Dedifferentiated amniotic fluid mesenchymal stem cell (primary cell): ENCODE data around the gene WNT5B.

Source experiments
- DNase-seq: peaks from one replicate; pipeline ENCODE4 v3.0.0-alpha.2; 2016; ENCODE audit errors: extremely low spot score

Gene WNT5B

DNA sequence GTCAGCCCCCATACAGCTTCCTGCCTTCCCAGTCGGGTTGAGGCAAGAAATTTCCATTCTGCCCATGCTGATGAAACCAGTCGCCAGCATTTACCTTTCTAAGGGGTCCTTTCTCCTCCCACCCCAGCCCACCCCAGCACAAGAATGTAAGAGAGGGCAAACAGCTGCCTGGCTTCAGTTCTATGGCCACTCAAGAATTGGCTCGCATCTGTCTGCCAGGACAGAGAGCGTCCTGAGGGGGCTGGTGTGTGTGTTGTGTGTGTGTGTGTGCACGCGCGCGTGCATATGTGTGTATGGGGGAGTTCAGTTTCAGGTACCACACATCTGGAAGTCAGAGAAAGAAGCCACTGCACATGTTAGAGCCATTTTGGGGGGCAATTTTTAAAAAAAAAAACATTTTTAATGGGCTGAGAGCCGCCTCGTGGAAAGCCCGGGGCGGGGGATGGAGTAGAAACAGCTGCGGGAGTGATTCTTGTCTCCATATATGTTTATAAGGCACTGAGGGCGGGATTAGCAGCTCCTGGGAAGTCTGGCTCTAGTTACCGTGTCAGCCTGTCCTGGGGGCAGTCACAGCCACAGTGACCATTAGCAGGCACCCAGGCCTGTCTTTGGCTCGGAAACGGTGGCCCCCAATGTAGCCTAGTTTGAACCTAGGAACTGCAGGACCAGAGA is at the start of gene WNT5B:
Gene WNT5B, plus strand, starts transcription at position 566 of the 672 bp plus-strand sequence. CDS start 2,124 bp downstream, outside the sequence.
- no peak for DNase-seq

DNA sequence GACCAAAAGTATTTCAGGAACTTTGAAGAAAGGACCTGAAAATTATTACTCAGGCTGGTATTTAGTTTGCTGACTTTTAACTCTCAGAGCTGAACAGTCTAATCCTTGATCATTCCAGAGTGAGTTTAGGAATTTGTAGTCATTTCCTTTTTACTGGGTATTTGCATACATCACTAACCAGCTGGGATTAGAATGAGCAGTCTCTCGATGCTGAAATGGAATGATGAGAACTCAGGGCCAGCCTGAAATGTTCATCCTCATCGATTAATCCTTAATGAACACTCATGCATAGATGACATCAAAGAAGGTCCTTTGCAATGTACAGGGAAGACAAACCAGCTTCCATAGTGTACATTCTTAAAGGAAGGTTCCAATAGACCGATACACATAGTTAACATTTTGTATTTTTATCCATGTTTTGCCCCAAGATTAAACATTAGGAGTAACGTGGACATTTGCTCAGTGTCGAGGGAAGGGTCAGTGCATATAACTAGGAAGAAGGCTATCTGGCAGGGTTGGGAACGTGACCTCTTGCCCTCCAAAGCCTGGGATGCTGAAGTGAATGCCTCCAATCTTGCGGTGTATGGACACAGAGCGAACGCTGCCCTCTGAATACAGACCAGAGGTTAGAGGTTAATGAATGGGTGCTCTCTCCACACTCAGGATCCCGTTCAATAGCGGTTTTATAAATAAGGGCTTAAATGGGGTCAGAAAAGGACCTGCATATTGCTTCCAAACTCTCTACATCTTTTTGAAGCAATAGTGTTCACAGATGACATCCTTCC is 49.2 kb upstream of the WNT5B start:
- DNase-seq = no peak

DNA sequence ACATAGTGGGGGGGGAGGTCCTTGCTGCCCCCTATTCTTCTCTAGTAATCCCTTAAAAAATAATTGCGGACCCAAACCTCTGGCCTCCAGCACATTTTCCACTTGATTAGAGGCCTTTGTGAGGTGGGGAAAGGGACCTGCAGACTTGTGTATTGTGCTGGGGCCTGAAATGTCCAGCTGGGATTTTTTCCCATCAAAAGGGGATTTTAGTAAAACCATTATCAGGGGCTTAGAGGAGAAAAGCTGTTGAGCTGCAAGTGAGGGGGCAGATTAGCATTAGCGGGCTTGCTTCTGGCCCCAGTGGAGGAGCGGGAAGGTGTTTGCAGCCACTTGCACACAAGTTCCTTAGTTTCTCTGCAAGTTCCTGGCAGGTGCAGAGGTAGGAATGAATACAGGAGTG is 48.5 kb upstream of the WNT5B start:
- DNase-seq = no peak

DNA sequence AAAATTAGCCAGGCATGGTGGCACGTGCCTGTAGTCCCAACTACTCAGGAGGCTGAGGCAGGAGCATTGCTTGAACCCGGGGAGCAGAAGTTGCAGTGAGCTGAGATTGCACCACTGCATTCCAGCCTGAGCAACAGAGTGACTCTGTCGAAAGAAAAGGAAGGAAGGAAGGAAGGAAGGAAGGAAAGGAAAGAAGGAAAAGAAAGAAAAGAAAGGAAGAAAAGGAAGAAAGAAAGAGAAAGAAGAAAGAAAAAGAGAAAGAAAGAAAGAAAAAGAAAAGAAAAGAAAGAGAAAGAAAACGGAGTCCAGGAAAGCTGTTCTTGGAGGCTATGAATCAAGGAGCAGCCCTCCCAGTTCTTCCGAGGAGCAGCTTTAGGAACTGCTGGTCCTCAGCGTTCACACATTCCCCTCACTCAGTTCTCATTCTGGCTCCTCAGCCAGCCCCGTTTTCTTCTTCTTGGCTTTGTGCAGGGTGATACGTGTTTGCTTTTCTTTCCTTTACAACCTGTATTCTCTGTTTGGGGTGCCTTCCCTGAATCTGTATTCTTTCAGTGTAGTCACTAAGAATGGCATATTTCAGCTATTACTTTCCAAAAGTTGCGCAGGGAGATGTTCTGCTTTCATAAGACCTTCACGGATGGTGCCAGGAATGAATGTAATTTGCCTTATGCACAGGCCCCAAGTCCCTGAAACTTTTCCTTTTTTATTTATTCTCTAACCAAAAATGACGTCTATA is 46.9 kb upstream of the WNT5B start:
- no peak for DNase-seq

DNA sequence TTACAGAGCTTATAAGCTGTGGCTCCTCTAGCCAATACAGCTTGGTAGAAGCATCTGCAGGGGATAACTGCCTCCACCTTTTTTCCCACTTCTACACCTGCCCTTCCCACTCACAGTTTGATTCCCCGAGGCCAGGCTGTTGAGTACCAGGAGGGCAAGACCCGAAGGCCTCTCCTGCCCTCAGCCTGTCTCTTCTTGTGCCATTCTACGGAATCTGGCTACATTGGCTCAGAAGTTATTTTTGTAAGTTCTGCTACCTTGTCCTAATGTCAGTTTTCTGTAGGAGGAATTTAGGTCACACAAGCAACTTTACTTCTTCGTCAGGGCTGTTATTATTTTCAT is 46.4 kb upstream of the WNT5B start:
- no peak for DNase-seq

DNA sequence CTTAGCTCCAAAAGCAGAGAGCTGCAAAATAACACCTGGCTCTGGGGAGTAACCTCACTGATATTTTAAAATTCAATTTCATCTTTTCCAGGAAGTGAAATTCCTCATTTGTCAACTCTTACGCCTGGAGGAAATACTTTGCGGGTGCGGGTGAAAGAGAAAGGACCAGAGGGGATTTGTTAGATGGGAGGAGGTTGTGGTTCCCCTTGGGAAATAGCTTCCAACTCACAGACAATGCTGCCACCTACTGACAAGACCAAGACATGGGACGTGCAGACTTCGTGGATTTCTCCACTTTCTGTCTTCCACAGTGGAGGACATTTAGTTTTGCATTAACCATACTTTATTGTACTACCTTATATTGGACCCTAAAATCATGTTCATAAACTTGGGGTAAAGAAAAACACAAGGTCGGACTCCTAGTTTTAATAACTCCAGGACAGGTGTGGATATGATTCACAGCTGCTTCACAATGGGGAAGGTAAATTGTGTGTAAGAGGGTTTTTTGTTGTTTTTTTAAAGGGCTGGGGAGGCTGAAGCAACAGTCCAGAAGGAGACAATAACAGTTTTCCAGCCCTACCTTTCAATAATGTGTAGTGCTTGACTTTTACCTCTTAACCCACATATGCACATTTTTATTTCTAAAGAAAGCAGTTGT is 45.5 kb upstream of the WNT5B start:
- peak; percentile 85 for DNase-seq

DNA sequence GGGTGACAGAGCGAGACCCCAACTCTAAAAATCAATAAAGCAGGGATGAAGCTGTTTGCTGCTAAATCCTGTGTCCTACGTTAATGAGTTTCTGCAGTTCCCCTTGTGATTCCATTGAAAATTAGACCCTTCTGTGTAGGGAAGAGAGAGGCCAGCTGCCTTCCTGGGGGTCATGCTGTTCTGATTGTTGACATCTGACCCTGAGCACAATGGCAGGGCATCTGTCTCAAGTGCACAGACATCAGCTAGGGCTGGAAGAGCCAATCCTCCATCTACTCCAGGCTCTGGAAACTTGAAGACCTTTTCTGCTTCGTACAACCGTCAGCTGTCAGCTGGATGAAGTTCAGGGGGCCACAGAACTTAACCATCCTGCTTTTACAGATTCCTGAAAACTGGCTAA is 44.7 kb upstream of the WNT5B start:
- no peak for DNase-seq

DNA sequence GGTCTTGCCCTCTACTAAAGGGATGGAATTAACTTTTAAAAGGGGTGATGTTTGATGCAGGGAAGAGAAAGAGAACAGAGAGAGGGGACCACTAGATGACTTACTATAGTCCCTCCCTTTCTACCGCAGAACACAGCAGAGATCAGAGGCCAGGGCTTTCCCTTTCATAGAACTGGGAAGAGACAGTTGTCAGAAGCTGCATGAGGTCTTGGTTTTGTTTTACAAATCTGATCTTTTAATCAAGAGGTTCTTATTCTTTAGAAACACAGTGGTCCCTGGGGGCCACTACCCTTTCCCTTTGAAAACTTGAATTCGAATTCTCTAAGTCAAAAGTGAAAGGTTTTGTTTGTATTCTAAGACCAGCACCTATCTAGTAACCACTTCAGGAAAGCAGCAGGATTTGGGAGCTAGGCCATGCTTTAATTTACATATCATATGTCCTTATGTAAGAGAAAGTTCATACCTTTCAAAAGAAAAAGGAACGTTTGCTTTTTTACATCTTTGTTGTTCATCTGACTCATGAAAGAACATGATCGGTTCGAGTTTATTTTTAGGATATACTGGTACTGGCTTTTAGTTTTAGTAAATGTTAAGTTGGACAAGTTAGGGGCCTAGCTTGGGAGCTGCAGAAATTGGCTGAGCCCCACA is 41.0 kb upstream of the WNT5B start:
- DNase-seq = no peak

DNA sequence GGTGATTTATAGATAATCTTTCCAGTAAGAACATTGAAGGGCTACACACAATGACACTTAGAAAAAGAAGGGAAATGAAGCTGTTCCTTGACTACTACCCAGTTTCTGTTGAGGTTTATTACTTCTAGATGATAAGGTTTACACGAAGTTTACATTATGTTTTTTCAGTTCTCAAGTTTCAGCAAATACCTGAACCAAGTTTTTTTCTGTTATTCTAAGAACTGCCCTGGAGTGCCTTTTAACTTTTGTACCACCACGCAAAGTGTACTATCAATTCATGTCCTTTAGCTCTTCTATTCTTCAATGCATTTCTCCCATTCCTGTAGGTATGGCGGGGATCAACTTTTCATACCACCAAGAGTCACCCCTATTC is 40.5 kb upstream of the WNT5B start:
- no peak for DNase-seq

DNA sequence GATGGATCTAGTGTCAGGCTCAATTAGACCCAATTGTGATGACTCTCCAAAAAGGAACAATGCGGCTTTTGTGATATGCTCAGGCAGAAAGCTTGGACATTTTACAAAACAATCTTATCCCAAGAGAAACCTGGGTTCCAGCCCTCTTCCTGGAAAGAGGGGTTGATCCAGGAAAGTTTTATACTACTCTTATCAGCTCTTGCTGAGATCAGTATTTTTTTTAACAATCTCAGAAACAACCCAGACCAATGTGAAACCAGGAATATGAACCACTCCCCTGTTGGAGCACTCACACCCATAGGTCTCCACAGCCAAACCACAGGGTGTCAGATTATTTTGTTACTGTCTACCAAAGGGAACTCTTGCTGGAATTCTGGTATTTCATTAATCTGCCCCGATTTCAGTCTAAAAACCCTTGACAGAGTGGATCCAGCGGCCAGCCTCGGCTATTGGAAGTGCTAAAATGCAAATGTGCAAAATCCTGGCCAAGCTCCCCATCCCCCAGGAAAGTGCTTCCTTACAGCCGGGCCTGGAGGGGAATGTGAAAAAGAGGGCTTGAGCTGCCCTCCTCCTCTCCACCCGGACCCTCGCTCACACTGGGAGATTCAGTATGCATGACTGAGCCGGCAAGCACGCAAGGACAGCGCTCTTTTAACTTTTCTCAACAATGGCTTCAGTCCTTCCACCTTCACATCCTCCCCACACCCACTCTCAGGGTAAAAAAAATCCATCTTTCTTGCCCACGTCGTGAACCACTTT is 38.6 kb upstream of the WNT5B start:
- DNase-seq = no peak

DNA sequence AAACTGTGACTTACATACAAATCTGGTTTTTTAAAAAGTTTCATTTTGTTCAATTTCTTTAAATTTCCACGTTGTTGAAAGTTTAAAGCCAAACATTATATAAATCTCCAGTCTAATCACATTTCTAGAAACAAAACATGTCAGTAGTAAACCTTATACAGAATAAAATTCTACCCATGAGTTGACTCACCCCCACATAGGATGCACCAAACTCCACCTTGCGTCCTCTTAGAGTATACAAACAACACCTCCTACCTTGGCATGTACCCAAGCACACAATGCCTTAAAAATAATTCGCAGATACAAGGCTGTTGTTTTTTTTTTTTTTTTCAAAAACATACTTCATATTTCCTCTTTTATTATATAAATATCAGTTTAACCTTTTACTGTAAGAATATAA is 38.0 kb upstream of the WNT5B start:
- DNase-seq = no peak

DNA sequence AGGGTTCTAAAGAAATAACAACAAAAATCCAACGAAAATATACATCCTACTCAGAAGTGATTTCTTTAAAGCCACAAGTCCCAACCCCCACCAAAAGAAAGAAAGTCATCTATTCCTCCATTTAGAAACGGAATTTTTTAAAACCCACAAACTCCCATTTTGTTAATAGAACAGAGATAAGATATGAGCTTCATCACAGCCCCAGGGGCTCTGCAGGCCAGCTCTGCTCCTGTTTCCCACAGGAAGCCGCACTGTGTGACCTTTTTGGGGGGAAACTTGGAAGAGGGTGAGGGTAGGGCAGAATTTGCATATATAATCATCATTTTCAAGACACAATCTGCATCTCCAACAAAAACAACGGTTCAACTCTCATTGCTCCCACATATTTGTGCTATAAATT is 37.5 kb upstream of the WNT5B start:
- DNase-seq = no peak

DNA sequence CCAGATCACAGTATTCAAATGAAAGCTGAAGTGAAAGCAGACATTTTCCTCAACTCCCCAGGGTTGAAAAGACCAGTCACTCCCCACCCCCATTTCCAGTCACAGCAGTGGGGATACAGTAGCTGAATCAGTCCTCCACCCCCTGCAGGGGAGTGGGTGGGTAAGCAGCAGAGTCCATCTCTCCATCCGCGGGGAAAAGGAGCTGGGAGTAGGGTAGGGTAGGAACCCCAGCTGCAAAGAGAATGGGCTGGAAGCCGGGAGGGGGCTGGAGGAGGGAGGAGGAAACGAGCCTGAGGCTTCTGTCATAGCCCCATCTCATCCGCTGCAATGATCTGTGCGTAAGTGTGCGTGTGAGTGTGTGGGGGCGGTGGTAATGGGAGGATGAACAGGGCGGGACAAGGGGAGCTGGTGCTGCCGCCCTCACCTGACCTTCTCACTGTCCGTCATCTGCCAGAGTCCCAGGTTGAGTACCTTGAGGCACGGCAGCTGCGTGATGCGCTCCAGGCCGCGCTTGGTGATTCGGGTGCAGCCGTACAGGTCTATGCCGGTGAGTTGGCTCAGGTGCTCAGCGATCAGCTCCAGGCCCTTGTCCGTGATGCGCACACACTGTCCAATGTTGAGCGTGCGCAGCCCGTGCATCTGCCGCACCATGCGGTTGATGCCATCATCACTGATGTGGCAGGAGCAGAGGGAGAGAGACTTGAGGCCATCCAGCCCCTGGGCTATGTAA is 36.4 kb upstream of the WNT5B start:
- no peak for DNase-seq

DNA sequence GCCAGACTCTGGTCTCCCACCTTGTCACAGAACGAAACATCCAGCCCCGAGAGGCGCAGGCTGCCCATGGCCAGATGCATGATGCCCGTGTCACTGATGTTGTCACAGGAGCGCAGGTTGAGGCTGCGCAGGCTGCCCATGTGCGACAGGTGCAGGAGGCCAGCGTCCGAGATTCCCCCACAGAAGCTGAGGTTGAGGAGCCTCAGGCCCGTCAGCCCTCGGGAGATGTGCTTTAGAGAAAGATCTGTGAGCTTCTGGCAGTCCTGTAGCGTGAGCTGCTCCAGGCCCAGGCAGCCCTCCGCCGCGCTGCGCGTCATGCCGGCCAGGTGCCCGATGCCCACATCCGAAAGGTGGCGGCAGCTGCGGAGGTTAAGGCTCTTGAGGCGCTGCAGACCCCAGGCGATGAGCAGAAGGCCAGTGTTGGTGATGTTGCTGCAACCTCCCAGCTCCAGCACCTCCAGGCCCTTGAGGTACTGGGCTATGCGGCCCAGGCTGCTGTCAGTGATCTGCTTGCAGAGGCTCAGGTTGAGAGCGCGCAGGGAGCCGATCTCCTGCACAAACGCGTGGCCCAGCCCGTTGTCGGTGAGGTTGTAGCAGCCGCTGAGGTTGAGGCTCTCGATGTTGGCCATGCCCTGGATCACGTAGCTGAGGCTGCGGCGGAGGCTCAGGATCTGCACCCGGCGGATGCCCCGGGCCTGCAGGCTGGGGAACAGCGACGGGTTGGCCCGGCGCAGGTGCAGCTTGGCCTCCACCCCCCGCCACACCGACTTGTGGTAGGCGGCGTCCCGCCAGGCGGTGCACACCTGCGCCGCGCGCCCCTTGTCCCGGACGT is 35.6 kb upstream of the WNT5B start:
- no peak for DNase-seq

DNA sequence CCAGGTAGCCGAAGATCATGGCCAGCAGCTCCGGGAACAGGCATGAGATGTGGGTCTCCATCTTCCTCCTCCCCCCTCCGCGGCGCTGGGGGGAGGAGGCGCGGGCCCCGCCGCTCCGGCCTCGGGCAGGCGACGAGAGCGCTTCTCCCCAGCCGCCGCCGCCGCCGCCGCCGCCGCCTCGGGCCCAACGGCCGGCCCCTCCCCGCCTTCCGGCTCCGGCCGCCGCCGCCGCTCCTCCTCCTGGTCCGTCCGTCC is 35.1 kb upstream of the WNT5B start:
- no peak for DNase-seq

DNA sequence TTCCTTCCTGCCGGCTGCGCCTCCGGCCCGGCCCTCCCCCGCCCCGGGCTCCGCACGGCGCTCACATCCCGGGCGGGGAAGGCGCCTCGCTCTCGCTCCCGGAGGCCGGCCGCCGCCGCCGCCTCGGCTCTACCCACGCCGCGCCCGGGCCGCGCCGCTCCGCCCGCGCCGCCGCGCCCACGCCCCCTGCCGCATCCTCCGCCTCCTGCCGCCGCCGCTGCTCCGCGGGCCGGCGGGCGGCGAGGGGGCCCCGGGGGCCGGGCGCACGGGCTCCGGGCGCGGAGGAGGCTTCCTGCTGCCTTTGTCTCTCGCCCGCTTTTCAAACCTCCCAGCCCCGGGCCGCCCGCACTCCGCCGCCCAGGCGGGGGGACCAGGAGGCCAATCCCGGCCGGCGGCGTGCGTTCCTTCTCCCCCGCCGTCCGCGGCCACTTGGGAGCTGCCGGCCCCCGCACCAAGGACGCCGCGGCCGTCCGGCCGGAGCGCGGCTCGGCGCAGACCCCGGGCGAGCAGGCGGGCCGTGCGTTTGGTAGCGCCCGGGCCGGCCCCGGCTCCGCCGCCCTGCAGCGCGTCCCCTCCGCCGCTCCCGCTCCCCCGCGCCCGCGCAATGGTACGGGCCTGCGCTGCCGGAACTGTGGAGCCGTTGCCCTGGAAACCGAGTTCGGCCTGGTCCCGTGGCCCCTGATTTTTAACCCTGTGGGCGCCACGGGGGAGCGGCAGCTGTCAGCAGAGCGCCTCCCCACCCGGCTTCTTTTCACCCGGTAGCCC is 34.6 kb upstream of the WNT5B start, which contains the start of gene FBXL14:
Gene FBXL14, minus strand, starts transcription at position 321 of the 765 bp plus-strand sequence. CDS start 515 bp downstream, outside the sequence.
- DNase-seq = peak; percentile 78

DNA sequence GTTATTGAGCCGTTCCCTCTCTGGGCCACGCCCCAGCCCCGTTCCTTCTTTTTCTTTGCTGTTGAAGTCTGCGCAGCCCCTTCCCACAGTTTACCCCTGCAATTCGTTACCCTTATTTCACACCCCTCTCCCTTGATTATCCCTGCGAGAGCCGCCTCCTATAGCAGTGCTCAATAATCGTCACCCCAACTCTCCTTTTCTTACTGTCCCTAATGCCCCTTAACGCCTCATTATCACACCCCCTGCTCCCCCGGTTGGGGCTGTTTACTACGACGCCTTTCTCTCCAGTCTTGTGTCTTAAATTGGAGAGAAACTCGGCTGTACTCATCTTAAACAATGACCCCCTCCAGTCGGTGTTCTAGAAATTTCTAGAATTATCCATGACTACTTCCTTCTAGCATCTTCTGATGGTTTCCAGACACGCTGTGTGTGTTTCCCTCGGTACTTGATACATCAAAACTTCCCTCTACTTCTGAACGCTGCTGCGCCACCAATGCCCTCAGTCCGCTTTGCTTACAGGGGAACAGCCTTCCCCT is 33.9 kb upstream of the WNT5B start:
- DNase-seq = no peak

DNA sequence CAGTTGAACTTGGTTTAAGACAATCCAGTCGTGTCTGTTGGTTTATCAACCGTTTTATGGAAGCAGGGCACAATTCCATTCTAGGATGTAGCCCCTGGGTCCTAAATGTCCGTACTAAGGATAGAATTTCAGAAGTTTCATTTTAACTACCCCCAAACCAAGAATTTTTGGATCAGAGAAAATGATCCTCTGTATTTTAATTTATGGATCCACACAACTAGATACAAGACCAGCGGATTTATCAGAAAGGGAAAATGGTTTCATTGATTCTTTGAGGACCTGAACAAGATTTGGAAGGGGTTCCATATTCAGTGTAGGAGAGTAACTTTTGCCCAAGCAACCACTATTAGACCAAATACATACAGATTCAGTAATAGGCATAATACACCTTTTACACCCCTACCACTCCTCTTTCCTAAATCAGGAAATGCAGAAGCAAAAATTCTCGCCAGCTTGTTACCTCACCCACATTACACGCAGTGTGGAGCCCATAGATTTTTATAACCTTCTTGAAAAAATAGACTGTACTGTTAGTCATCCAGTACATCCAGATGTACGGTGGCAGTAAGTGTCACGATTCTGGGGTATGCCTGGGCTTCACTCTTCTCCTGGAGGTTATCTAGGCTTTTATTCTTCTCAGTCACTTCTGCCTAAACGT is 33.2 kb upstream of the WNT5B start:
- DNase-seq = no peak
